CD14-positive monocyte (primary cell): ENCODE data around the gene SZRD1. TPM values are rescaled to one million over a fixed set of nuclear protein-coding genes. Genes with fewer than 3 reads are reported as not detected.
A peak's percentile ranks its signal among the peaks of the same experiment; 100 is the strongest.

Experiments
- DNase-seq, 3 donors: peaks; one replicate each; pipeline ENCODE4 v3.0.0-alpha.2; 2011 to 2022
- H2AFZ ChIP-seq: 2 replicates; pipeline ENCODE4 v1.6.0; 2012; ENCODE audit warnings: mild to moderate bottlenecking, low read depth, low read length, inconsistent platforms; ENCODE audit not compliant: insufficient read depth, poor library complexity, severe bottlenecking
- H3K27ac ChIP-seq, 2 donors: 1 replicate in 1 of 2; 2 replicates in 1 of 2; pipeline ENCODE4 v1.5.1; 2012 to 2013; ENCODE audit warnings: low read length in 2 of 2, control low read depth in 1 of 2, inconsistent platforms in 1 of 2, low read depth in 1 of 2, mild to moderate bottlenecking in 1 of 2
- H3K27me3 ChIP-seq, 2 donors: one replicate each; pipeline versions ENCODE4 v1.6.0 to v1.6.1; 2011 to 2013; ENCODE audit warnings: low read length in 2 of 2; ENCODE audit not compliant: control insufficient read depth in 2 of 2, insufficient read depth in 2 of 2
- H3K36me3 ChIP-seq, 2 donors: replicated peaks in 1 of 2; 1 replicate in 1 of 2; 2 replicates in 1 of 2; pipeline versions ENCODE4 v1.5.1 to v1.6.1; 2012 to 2013; ENCODE audit warnings: low read length in 2 of 2, control low read depth in 1 of 2, inconsistent platforms in 1 of 2, mild to moderate bottlenecking in 1 of 2; ENCODE audit not compliant: insufficient read depth in 2 of 2, control insufficient read depth in 1 of 2
- H3K4me1 ChIP-seq, 2 donors: 1 replicate in 1 of 2; 2 replicates in 1 of 2; pipeline versions ENCODE4 v1.5.1 to v1.6.1; 2012 to 2013; ENCODE audit warnings: low read length in 2 of 2, control low read depth in 1 of 2, inconsistent platforms in 1 of 2, mild to moderate bottlenecking in 1 of 2, moderate library complexity in 1 of 2; ENCODE audit not compliant: insufficient read depth in 2 of 2, control insufficient read depth in 1 of 2
- H3K4me2 ChIP-seq: replicated peaks from 2 replicates; pipeline ENCODE3; 2012; ENCODE audit warnings: low read length, moderate library complexity, mild to moderate bottlenecking; ENCODE audit not compliant: poor library complexity, severe bottlenecking; ENCODE audit errors: extremely low read depth
- H3K4me3 ChIP-seq, 3 experiments: fragments of 200-600 bp in 1 of 3; sonication (generic) in 1 of 3; replicated peaks in 1 of 3; 1 replicate in 2 of 3; 2 replicates in 1 of 3; pipeline ENCODE4 v1.5.1; 2011 to 2013; ENCODE audit warnings: low read length in 3 of 3, mild to moderate bottlenecking in 3 of 3, control low read depth in 2 of 3, low read depth in 2 of 3, inconsistent platforms in 1 of 3, moderate library complexity in 1 of 3
- H3K79me2 ChIP-seq: 2 replicates; pipeline ENCODE4 v1.6.0; 2012; ENCODE audit warnings: mild to moderate bottlenecking, control low read depth, inconsistent platforms, low read length, moderate library complexity; ENCODE audit not compliant: insufficient read depth
- H3K9ac ChIP-seq: 2 replicates; pipeline ENCODE4 v1.6.0; 2017; ENCODE audit warnings: low read length, mild to moderate bottlenecking; ENCODE audit not compliant: insufficient read depth, poor library complexity, severe bottlenecking
- H3K9me3 ChIP-seq, 2 donors: replicated peaks in 1 of 2; 1 replicate in 1 of 2; 2 replicates in 1 of 2; pipeline versions ENCODE4 v1.5.1 to v1.6.1; 2012 to 2013; ENCODE audit warnings: low read length in 2 of 2, control low read depth in 1 of 2; ENCODE audit not compliant: control insufficient read depth in 1 of 2, insufficient read depth in 1 of 2
- H4K20me1 ChIP-seq: 2 replicates; pipeline ENCODE4 v1.6.0; 2012; ENCODE audit warnings: mild to moderate bottlenecking, low read length, control low read depth, moderate library complexity; ENCODE audit not compliant: insufficient read depth
- H3K27ac Mint-ChIP-seq, 7 donors: one replicate each; pipeline ENCODE4 v1.8.0; 2020; ENCODE audit warnings: mild to moderate bottlenecking in 7 of 7, mixed read lengths in 7 of 7, moderate library complexity in 6 of 7, inconsistent platforms in 2 of 7
- H3K27me3 Mint-ChIP-seq, 3 donors: one replicate each; pipeline ENCODE4 v1.8.0; 2021 to 2022; ENCODE audit warnings: low read depth in 3 of 3, mild to moderate bottlenecking in 3 of 3, mixed read lengths in 3 of 3, moderate library complexity in 3 of 3, inconsistent platforms in 1 of 3
- H3K36me3 Mint-ChIP-seq, 2 donors: one replicate each; pipeline ENCODE4 v1.8.0; 2020; ENCODE audit warnings: mixed read lengths in 2 of 2, inconsistent platforms in 1 of 2, mild to moderate bottlenecking in 1 of 2
- H3K4me1 Mint-ChIP-seq: one replicate; pipeline ENCODE4 v1.8.0; 2020; ENCODE audit warnings: mild to moderate bottlenecking, mixed read lengths
- H3K4me3 Mint-ChIP-seq, 2 donors: one replicate each; pipeline ENCODE4 v1.8.0; 2020; ENCODE audit warnings: mild to moderate bottlenecking in 2 of 2, mixed read lengths in 2 of 2, moderate library complexity in 1 of 2
- H3K9me3 Mint-ChIP-seq, 7 donors: one replicate each; pipeline ENCODE4 v1.8.0; 2020 to 2022; ENCODE audit warnings: mixed read lengths in 7 of 7, mild to moderate bottlenecking in 6 of 7, moderate library complexity in 6 of 7, inconsistent platforms in 2 of 7
- WGBS: methylation state at CpG from one replicate; pipeline ENCODE4 v1.1.5; 2013; ENCODE audit warnings: missing lambda C conversion rate; ENCODE audit not compliant: insufficient coverage; 5-methylcytosine and 5-hydroxymethylcytosine counted together
- intact Hi-C, 2 donors: fragments of 100-400 bp; cut with micrococcal nuclease; formaldehyde crosslinking; loops; one replicate each; pipeline versions ENCODE4 v1.15.0 to v1.15.1; 2023
- polyA plus RNA-seq, 3 donors: library from polyadenylated mRNA; depleted of rRNA in 1 of 3; unstranded in 2 of 3; stranded (reverse) in 1 of 3; fragments of 300-500 nt in 2 of 3; fragments of >200 nt in 1 of 3; fragmentation: Illumina TruSeq in 2 of 3; gene quantifications; 1 replicate in 2 of 3; 2 replicates in 1 of 3; pipeline ENCODE4 v1.2.3, GENCODE V29; 2012 to 2021
- TF ChIP-seq, protein P1 (sequence below): fragments of 200-600 bp; IDR thresholded peaks from one replicate; pipeline ENCODE4 v1.8.0; 2022; ENCODE audit warnings: antibody characterized with exemption, mild to moderate bottlenecking

The SZRD1 gene
- polyA plus RNA-seq, 3 donors, result 46.4 to 50.5 (median 47.2) TPM

DNA sequence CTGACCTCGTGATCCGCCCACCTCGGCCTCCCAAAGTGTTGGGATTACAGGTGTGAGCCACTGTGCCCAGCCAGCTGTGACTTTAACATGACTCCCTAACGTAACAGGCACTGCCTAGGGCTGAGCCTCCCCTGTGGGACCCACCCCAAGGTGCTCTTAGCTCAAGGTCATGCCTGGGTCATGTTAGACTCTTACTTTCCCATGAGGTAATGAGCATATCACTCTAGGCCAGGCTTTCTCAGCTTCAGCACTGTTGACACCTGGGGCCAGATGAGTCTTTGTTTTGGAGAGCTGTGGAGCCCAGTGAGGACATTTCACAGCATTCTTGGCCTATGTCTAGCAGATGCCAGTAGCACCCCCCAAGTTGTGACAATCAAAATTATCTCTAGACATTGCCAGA is 78.0 kb downstream of the SZRD1 start:
- no peak overlapping the region for H3K4me3 Mint-ChIP-seq
- Histone ChIP-seq H3K79me2 (peaks cover 64% of the 10 kb centered on the region), H3K9me3 (no peaks in the 10 kb centered on the region), H4K20me1 (peaks cover 82% of the 10 kb centered on the region), H3K4me3 (no peak overlapping the region), H3K27me3 (no peaks in the 10 kb centered on the region), H2AFZ (no peak overlapping the region), H3K9ac (no peak overlapping the region), H3K36me3 (peaks cover 49 to 57% of the 10 kb centered on the region in 2 donors), H3K4me1 (peaks cover 46 to 47% of the 10 kb centered on the region in 2 donors), H3K27ac (peak overlapping the region; percentile 2 to 69), H3K4me2 (no peak overlapping the region)
- WGBS, result 81% methylated on average over 2 of the region's 4 CpGs
- intact Hi-C loops, result no loop called here
- peaks cover 47% of the 10 kb centered on the region for H3K4me1 Mint-ChIP-seq
- DNase-seq, result no peak
- TF ChIP-seq, protein P1, sequence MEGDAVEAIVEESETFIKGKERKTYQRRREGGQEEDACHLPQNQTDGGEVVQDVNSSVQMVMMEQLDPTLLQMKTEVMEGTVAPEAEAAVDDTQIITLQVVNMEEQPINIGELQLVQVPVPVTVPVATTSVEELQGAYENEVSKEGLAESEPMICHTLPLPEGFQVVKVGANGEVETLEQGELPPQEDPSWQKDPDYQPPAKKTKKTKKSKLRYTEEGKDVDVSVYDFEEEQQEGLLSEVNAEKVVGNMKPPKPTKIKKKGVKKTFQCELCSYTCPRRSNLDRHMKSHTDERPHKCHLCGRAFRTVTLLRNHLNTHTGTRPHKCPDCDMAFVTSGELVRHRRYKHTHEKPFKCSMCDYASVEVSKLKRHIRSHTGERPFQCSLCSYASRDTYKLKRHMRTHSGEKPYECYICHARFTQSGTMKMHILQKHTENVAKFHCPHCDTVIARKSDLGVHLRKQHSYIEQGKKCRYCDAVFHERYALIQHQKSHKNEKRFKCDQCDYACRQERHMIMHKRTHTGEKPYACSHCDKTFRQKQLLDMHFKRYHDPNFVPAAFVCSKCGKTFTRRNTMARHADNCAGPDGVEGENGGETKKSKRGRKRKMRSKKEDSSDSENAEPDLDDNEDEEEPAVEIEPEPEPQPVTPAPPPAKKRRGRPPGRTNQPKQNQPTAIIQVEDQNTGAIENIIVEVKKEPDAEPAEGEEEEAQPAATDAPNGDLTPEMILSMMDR, result no peak
- peak overlapping the region in 6 of 7 donors; percentile 78 to 93 (median 85) for H3K27ac Mint-ChIP-seq
- peaks cover 52 to 70% of the 10 kb centered on the region in 2 donors for H3K36me3 Mint-ChIP-seq
- H3K27me3 Mint-ChIP-seq, result no peaks in the 10 kb centered on the region
- H3K9me3 Mint-ChIP-seq, result peaks cover 0 to 5% (median 0%) of the 10 kb centered on the region in 7 donors

DNA sequence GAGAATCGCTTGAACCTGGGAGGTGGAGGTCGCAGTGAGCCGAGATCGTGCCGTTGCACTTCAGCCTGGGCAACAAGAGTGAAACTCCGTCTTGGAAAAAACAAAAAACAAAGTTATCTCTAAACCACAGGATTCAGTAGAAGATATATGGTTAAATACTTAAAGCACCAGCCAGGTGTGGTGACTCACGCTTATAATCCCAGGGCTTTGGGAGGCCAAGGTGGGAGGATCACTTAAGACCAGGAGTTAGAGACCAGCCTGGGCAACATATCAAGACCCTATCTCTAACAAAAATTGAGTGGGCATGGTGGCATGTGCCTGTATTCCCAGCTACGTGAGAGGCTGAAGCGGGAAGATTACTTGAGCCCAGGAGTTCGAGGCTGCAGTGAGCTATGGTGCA is 79.1 kb downstream of the SZRD1 start:
- Histone ChIP-seq H3K27me3 (no peaks in the 10 kb centered on the region), H3K4me2 (no peak overlapping the region), H4K20me1 (peaks cover 93% of the 10 kb centered on the region), H3K4me3 (no peak overlapping the region), H3K9ac (no peak overlapping the region), H3K79me2 (peaks cover 57% of the 10 kb centered on the region), H3K4me1 (peaks cover 40 to 42% of the 10 kb centered on the region in 2 donors), H3K36me3 (peaks cover 60 to 68% of the 10 kb centered on the region in 2 donors), H2AFZ (no peak overlapping the region), H3K9me3 (no peaks in the 10 kb centered on the region), H3K27ac (no peak overlapping the region)
- TF ChIP-seq, protein P1, result no peak
- Mint-ChIP-seq H3K27me3 (no peaks in the 10 kb centered on the region), H3K27ac (no peak overlapping the region), H3K4me1 (peaks cover 41% of the 10 kb centered on the region), H3K4me3 (no peak overlapping the region), H3K9me3 (peaks cover 0 to 5% (median 0%) of the 10 kb centered on the region in 7 donors), H3K36me3 (peaks cover 63 to 81% of the 10 kb centered on the region in 2 donors)
- intact Hi-C loops, result no loop called here
- whole genome bisulfite sequencing, result 93% methylated on average over 2 of the region's 10 CpGs
- no peak for DNase-seq
